ENCODE measurements around the gene DLGAP1. TPM values are rescaled to one million over a fixed set of nuclear protein-coding genes. Genes with fewer than 3 reads are reported as not detected.
A peak's percentile ranks its signal among the peaks of the same experiment; 100 is the strongest.

The DLGAP1 gene
- total and polyA plus RNA-seq, 2 of the 4 experiments (the other 2 are of a cell fraction): under 0.01 to 0.09 TPM

- Histone ChIP-seq H3K4me3 (ENCODE audit: insufficient read depth, low read depth, low read length) (no peak overlapping the region), H3K4me2 (ENCODE audit: low read depth, low read length) (no peak overlapping the region; the same call in 1 of the 2 replicates), H4K5ac (ENCODE audit: low read depth, low read length) (no peak overlapping the region; the same call in 1 of the 2 replicates), H3K4ac (ENCODE audit: low read depth, low read length) (no peak overlapping the region), H3K9ac (ENCODE audit: low read depth, low read length) (no peak overlapping the region), H3K9me1 (ENCODE audit: insufficient read depth, low read length) (peaks cover 15% of the 10 kb centered on the region), H2BK5ac (ENCODE audit: low read depth, low read length, poor library complexity, severe bottlenecking) (peak overlapping the region; percentile 53), H3K9me3 (ENCODE audit: control insufficient read depth, insufficient read depth, low read length) (peaks cover 6% of the 10 kb centered on the region; the same call in 1 of the 2 replicates), H3K27ac (ENCODE audit: insufficient read depth, low read length) (no peak overlapping the region), H3K36me3 (ENCODE audit: control insufficient read depth, insufficient read depth, low read length) (no peaks in the 10 kb centered on the region), H3K18ac (ENCODE audit: low read depth, low read length) (peak overlapping the region; percentile 28; the same call in 1 of the 2 replicates), H2AK5ac (ENCODE audit: low read depth, low read length) (no peak overlapping the region; the same call in 1 of the 2 replicates), H2BK20ac (ENCODE audit: low read depth, low read length) (peak overlapping the region; percentile 39; the same call in 1 of the 2 replicates), H4K20me1 (ENCODE audit: insufficient read depth, low read length) (no peaks in the 10 kb centered on the region), H3K14ac (replicated peaks; ENCODE audit: low read depth, low read length) (no peak overlapping the region; the same call in 1 of the 2 replicates), H2BK120ac (ENCODE audit: low read depth, low read length) (no peak overlapping the region), H3K27me3 (ENCODE audit: control insufficient read depth, insufficient read depth, low read length) (no peaks in the 10 kb centered on the region), H2AK9ac (replicated peaks; ENCODE audit: low read depth, low read length, poor library complexity) (no peak overlapping the region), H3K79me1 (ENCODE audit: low read depth in 1 of 2, low read length in 2 of 2) (no peaks in the 10 kb centered on the region), H3K23ac (ENCODE audit: low read depth, low read length) (no peak overlapping the region), H4K8ac (ENCODE audit: low read depth in 2 of 2, low read length in 2 of 2) (0 out of 4 replicates have a peak overlapping the region, but pooled peaks of 1 of the 2 experiments have one; percentile 40), H2BK15ac (ENCODE audit: low read depth, low read length) (peak overlapping the region; percentile 62; the same call in 2 of the 3 replicates), H3K56ac (ENCODE audit: extremely low read depth, insufficient read depth, low read length) (no peak overlapping the region), H4K91ac (ENCODE audit: insufficient read depth, low read depth, low read length) (no peak overlapping the region), H2AFZ (replicated peaks; ENCODE audit: low read length, poor library complexity) (no peak overlapping the region), H3K4me1 (ENCODE audit: control insufficient read depth, insufficient read depth, low read length) (peaks cover 13% of the 10 kb centered on the region)
- dilution Hi-C loops (cut with HindIII; ENCODE audit: low sequenced_read_pairs, unreplicated experiment) (no loop called here), in situ Hi-C loops (cut with MboI; ENCODE audit: low sequenced_read_pairs) (loop anchor here (10.0 kb wide), 1 partner anchor 698 kb away; no protein-coding TSS in a partner anchor), intact Hi-C loops (cut with micrococcal nuclease) (no loop called here)
- BruUV-seq (replicated peaks): no TSS peak
- no peak; the same call in 1 of the 2 replicates for ATAC-seq (ENCODE audit: low read depth)
- CTCF ChIA-PET: no interaction called here
- TF ChIP-seq, protein P1, sequence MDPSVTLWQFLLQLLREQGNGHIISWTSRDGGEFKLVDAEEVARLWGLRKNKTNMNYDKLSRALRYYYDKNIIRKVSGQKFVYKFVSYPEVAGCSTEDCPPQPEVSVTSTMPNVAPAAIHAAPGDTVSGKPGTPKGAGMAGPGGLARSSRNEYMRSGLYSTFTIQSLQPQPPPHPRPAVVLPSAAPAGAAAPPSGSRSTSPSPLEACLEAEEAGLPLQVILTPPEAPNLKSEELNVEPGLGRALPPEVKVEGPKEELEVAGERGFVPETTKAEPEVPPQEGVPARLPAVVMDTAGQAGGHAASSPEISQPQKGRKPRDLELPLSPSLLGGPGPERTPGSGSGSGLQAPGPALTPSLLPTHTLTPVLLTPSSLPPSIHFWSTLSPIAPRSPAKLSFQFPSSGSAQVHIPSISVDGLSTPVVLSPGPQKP (IDR thresholded peaks at IDR 0.05; ENCODE audit: borderline replicate concordance, low read depth, low read length): no peak
- TF ChIP-seq CTCF (conservative IDR thresholded peaks at IDR 0.05; ENCODE audit: low read depth, low read length) (no peak), USF2 (IDR thresholded peaks at IDR 0.05; ENCODE audit: low read depth, low read length) (no peak), MAZ (IDR thresholded peaks at IDR 0.05; ENCODE audit: borderline replicate concordance, low read depth, low read length) (no peak), CHD1 (IDR thresholded peaks at IDR 0.05; ENCODE audit: low read depth, low read length) (no peak), NFE2L2 (IDR thresholded peaks at IDR 0.05; ENCODE audit: low read depth, low read length) (no peak), RFX5 (IDR thresholded peaks at IDR 0.05; ENCODE audit: low read depth, low read length) (no peak), SMC3 (IDR thresholded peaks at IDR 0.05; ENCODE audit: low read depth, low read length) (no peak), RAD21 (IDR thresholded peaks at IDR 0.05; ENCODE audit: low read length) (no peak), POLR2A (IDR thresholded peaks at IDR 0.05; ENCODE audit: low read depth, low read length) (no peak), MAFK (IDR thresholded peaks at IDR 0.05; ENCODE audit: low read depth, low read length) (no peak), CEBPB (IDR thresholded peaks at IDR 0.05; ENCODE audit: low read depth, low read length) (no peak), BHLHE40 (IDR thresholded peaks at IDR 0.05; ENCODE audit: low read depth, low read length) (no peak)
- peak; percentile 61 for DNase-seq
- no CpG with 5 or more reads among the region's 3 CpGs for WGBS, 2 experiments (ENCODE audit: extremely low coverage in 2 of 2, insufficient read length in 1 of 2)
- POLR2A ChIA-PET (ENCODE audit: unreplicated experiment): no interaction called here
These were observed 472.6 kb downstream of the DLGAP1 start for GRCh38 chr18:3982541-3982940.
